ENCODE results near the gene ARL6IP5. TPM values are rescaled to one million over a fixed set of nuclear protein-coding genes. Genes with fewer than 3 reads are reported as not detected.

Gene ARL6IP5
- total RNA-seq, 1 experiment from 2014 or later: 41.5 TPM

- intact Hi-C loops (cut with micrococcal nuclease; ENCODE audit: unreplicated experiment) (no loop called here), in situ Hi-C loops (cut with HindIII; ENCODE audit: low pct_unique_long_range_greater_than_20kb, low sequenced_read_pairs) (no loop called here)
- ATAC-seq (no peak), DNase-seq (ENCODE audit: low read depth, low spot score) (no peak)
- ChIA-PET POLR2A (no interaction called here), CTCF (no interaction called here)
- no peaks in the 10 kb centered on the region for H3K9me3 ChIP-seq (ENCODE audit: control insufficient read depth, insufficient read depth, low read depth, low read length)
- no peak overlapping the region for H3K4me3 ChIP-seq (ENCODE audit: low read depth in 2 of 2, low read length in 2 of 2)
- no peak for TF ChIP-seq SIN3A (IDR thresholded peaks at IDR 0.05; ENCODE audit: borderline replicate concordance, insufficient read depth, low read depth, low read length)
- no TSS peak for BruUV-seq (replicated peaks)
- H3K4me1 ChIP-seq (ENCODE audit: control insufficient read depth, insufficient read depth, low read length): no peaks in the 10 kb centered on the region
- no peak overlapping the region for H3K27ac ChIP-seq (ENCODE audit: low read length)
- no peaks in the 10 kb centered on the region for H3K36me3 ChIP-seq (ENCODE audit: control insufficient read depth, insufficient read depth, low read length)
- no peaks in the 10 kb centered on the region for H3K27me3 ChIP-seq (ENCODE audit: control insufficient read depth, insufficient read depth, low read length)
These were observed 57.4 kb downstream of the ARL6IP5 start for GRCh38 chr3:69142090-69142489.

- in situ Hi-C loops (cut with HindIII; ENCODE audit: low pct_unique_long_range_greater_than_20kb, low sequenced_read_pairs): no loop called here
- Histone ChIP-seq H3K27ac (ENCODE audit: low read length) (no peak overlapping the region), H3K4me3 (ENCODE audit: low read depth in 2 of 2, low read length in 2 of 2) (no peak overlapping the region), H3K9me3 (ENCODE audit: control insufficient read depth, insufficient read depth, low read depth, low read length) (no peaks in the 10 kb centered on the region), H3K36me3 (ENCODE audit: control insufficient read depth, insufficient read depth, low read length) (no peaks in the 10 kb centered on the region), H3K27me3 (ENCODE audit: control insufficient read depth, insufficient read depth, low read length) (no peaks in the 10 kb centered on the region), H3K4me1 (ENCODE audit: control insufficient read depth, insufficient read depth, low read length) (no peaks in the 10 kb centered on the region)
- no peak for TF ChIP-seq REST (IDR thresholded peaks at IDR 0.05; ENCODE audit: insufficient read depth in 1 of 2, low read depth in 2 of 2, low read length in 1 of 2)
- no peak for TF ChIP-seq CTCF (IDR thresholded peaks at IDR 0.05)
- TF ChIP-seq SIN3A (IDR thresholded peaks at IDR 0.05; ENCODE audit: borderline replicate concordance, insufficient read depth, low read depth, low read length): no peak
- TF ChIP-seq POLR2AphosphoS5 (IDR thresholded peaks at IDR 0.05; ENCODE audit: low read depth, low read length): no peak
- TF ChIP-seq TCF7L2 (IDR thresholded peaks at IDR 0.05; ENCODE audit: low read depth, low read length): no peak
- no peak for ATAC-seq
- CTCF ChIA-PET: no interaction called here
- DNase-seq (ENCODE audit: low read depth, low spot score): no peak
- no TSS peak for BruUV-seq (replicated peaks)
- intact Hi-C loops (cut with micrococcal nuclease; ENCODE audit: unreplicated experiment): no loop called here
- POLR2A ChIA-PET: no interaction called here
These were observed 58.2 kb downstream of the ARL6IP5 start for GRCh38 chr3:69142797-69143454.

- POLR2A ChIA-PET: no interaction called here
- no peak for DNase-seq (ENCODE audit: low read depth, low spot score)
These were observed 58.9 kb downstream of the ARL6IP5 start for GRCh38 chr3:69143612-69144011.

More at GRCh38 chr3:69143612-69144011, 58.9 kb downstream of the ARL6IP5 start:
- no peaks in the 10 kb centered on the region for H3K36me3 ChIP-seq (ENCODE audit: control insufficient read depth, insufficient read depth, low read length)
- TF ChIP-seq CTCF (IDR thresholded peaks at IDR 0.05): no peak
- TF ChIP-seq REST (IDR thresholded peaks at IDR 0.05; ENCODE audit: insufficient read depth in 1 of 2, low read depth in 2 of 2, low read length in 1 of 2): no peak
- TF ChIP-seq TCF7L2 (IDR thresholded peaks at IDR 0.05; ENCODE audit: low read depth, low read length): no peak
- no peak for TF ChIP-seq SIN3A (IDR thresholded peaks at IDR 0.05; ENCODE audit: borderline replicate concordance, insufficient read depth, low read depth, low read length)
- TF ChIP-seq POLR2AphosphoS5 (IDR thresholded peaks at IDR 0.05; ENCODE audit: low read depth, low read length): no peak
- CTCF ChIA-PET: no interaction called here
- H3K4me3 ChIP-seq (ENCODE audit: low read depth in 2 of 2, low read length in 2 of 2): no peak overlapping the region
- no TSS peak for BruUV-seq (replicated peaks)
- H3K4me1 ChIP-seq (ENCODE audit: control insufficient read depth, insufficient read depth, low read length): no peaks in the 10 kb centered on the region
- intact Hi-C loops (cut with micrococcal nuclease; ENCODE audit: unreplicated experiment) (no loop called here), in situ Hi-C loops (cut with HindIII; ENCODE audit: low pct_unique_long_range_greater_than_20kb, low sequenced_read_pairs) (no loop called here)
- H3K27me3 ChIP-seq (ENCODE audit: control insufficient read depth, insufficient read depth, low read length): no peaks in the 10 kb centered on the region
- ATAC-seq: no peak
- H3K9me3 ChIP-seq (ENCODE audit: control insufficient read depth, insufficient read depth, low read depth, low read length): no peaks in the 10 kb centered on the region
- H3K27ac ChIP-seq (ENCODE audit: low read length): no peak overlapping the region

All from Panc1 (cell line).